ENCODE measurements around the gene EDC4. TPM values are rescaled to one million over a fixed set of nuclear protein-coding genes. Genes with fewer than 3 reads are reported as not detected.

EDC4 gene
- total RNA-seq, 1 experiment from 2014 or later, result 100 TPM

- Histone ChIP-seq H3K36me3 (ENCODE audit: control insufficient read depth in 1 of 2, insufficient read depth in 2 of 2, low read length in 2 of 2) (no peaks in the 10 kb centered on the region; a peak in 1 of 4 replicates), H3K9ac (ENCODE audit: low read length) (no peak overlapping the region), H4K20me1 (ENCODE audit: insufficient read depth) (no peaks in the 10 kb centered on the region), H3K4me3 (replicated peaks in 1 of 2; ENCODE audit: low read depth in 1 of 2, low read length in 2 of 2) (no peak overlapping the region), H2AFZ (ENCODE audit: low read depth, low read length, poor library complexity, severe bottlenecking) (no peak overlapping the region), H3K27me3 (ENCODE audit: insufficient read depth, low read length) (no peaks in the 10 kb centered on the region), H3K4me1 (ENCODE audit: control insufficient read depth in 1 of 2, insufficient read depth in 2 of 2, low read length in 2 of 2) (no peaks in the 10 kb centered on the region), H3K79me2 (ENCODE audit: insufficient read depth, low read length) (peaks cover 5% of the 10 kb centered on the region), H3K4me2 (ENCODE audit: low read length) (no peak overlapping the region), H3K9me3 (ENCODE audit: control insufficient read depth in 1 of 2, insufficient read depth in 1 of 2, low read depth in 1 of 2, low read length in 2 of 2) (no peaks in the 10 kb centered on the region), H3K27ac (ENCODE audit: low read depth, low read length) (no peak overlapping the region), H3K9me2 (ENCODE audit: insufficient read depth) (no peaks in the 10 kb centered on the region)
- POLR2A ChIA-PET, result no interaction called here
- RAD21 ChIA-PET (ENCODE audit: low non-redundant PET in 1 of 2, low total read pairs in 2 of 2, uncharacterized antibody in 2 of 2, unreplicated experiment in 2 of 2), result no interaction called here
- no peak for DNase-seq (ENCODE audit: low read depth, low spot score)
- CTCF ChIA-PET, result no interaction called here
- TF ChIP-seq ZNF274 (IDR thresholded peaks at IDR 0.05; ENCODE audit: low read depth, low read length) (no peak), JUND (IDR thresholded peaks at IDR 0.05) (no peak), EGR1 (IDR thresholded peaks at IDR 0.05; ENCODE audit: low read depth) (no peak), SRF (IDR thresholded peaks at IDR 0.05; ENCODE audit: low read depth) (no peak), ATF3 (IDR thresholded peaks at IDR 0.05) (no peak), EZH2phosphoT487 (IDR thresholded peaks at IDR 0.05; ENCODE audit: borderline replicate concordance) (no peak), FOSL1 (IDR thresholded peaks at IDR 0.05; ENCODE audit: low read depth) (no peak), YY1 (IDR thresholded peaks at IDR 0.05; ENCODE audit: extremely low read depth, insufficient replicate concordance, low read depth, low read length) (no peak), CEBPB (IDR thresholded peaks at IDR 0.05; ENCODE audit: low read depth) (no peak), TCF7L2 (IDR thresholded peaks at IDR 0.05; ENCODE audit: borderline replicate concordance, extremely low read depth, insufficient read depth, insufficient read length) (no peak), EZH2 (IDR thresholded peaks at IDR 0.05) (no peak), SIN3A (IDR thresholded peaks at IDR 0.05; ENCODE audit: low read depth) (no peak), RAD21 (IDR thresholded peaks at IDR 0.05; ENCODE audit: low read depth) (no peak), CTCF (IDR thresholded peaks at IDR 0.05 in 2 of 3, conservative IDR thresholded peaks at IDR 0.05 in 1 of 3; ENCODE audit: borderline replicate concordance in 1 of 3, insufficient read depth in 1 of 3, low read depth in 2 of 3, low read length in 2 of 3) (no peak), POLR2A (IDR thresholded peaks at IDR 0.05; ENCODE audit: borderline replicate concordance, extremely low read depth, insufficient read depth, insufficient read length) (no peak), ZFX (IDR thresholded peaks at IDR 0.05) (no peak)
- no TSS peak for BruUV-seq (replicated peaks)
- intact Hi-C loops (cut with micrococcal nuclease), result no loop called here
- no peak for ATAC-seq
These were observed 30.0 kb downstream of the EDC4 start for GRCh38 chr16:67902831-67903230.
